ENCODE measurements around the gene TCF4. TPM values are rescaled to one million over a fixed set of nuclear protein-coding genes. Genes with fewer than 3 reads are reported as not detected.

TCF4 gene
- total and polyA plus RNA-seq, 4 donors, result 14.3 to 356 (median 73.0) TPM

DNA sequence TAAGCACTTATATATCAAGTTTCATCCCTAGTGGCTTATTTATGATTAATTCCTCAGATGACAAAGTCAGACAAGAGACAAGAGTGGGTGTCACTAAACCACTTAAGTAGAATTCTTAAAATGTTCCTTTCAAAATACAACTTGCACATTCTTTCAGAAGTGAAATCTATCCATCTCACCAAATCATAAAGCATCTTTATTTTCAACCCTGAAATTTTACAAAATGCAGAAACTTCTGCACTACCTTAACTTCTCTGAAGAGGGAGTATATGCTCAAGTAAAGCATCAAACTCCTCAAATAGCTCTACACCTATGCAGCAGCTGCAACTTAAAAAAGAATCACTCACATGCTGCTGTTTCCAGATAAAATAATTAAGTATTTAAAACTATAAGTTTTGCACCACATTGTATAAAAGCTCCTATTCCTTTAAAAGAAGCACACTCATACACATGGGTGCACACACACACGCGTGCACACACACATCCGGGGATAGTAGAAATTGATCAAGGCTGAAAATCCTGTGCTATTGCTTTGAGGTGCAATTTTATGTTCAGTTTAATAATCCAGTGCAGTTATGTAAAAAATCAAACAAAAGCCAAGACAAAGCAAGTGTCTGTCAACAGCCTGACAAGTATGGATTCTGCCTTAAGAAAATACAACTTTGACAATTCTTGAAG lies 244.5 kb downstream of the TCF4 start:
- Histone ChIP-seq H3K27me3 (ENCODE audit: control insufficient read depth in 3 of 3, insufficient read depth in 3 of 3, low read length in 2 of 3) (no peaks in the 10 kb centered on the region), H3K9ac (ENCODE audit: insufficient read depth in 1 of 2, low read length in 2 of 2) (no peak overlapping the region), H3K36me3 (ENCODE audit: control insufficient read depth in 4 of 4, insufficient read depth in 4 of 4, low read length in 4 of 4) (no peaks in the 10 kb centered on the region), H3K4me3 (no peak overlapping the region), H3K4me1 (ENCODE audit: control insufficient read depth in 5 of 5, insufficient read depth in 5 of 5, low read length in 5 of 5) (peaks cover 0 to 38% (median 8%) of the 10 kb centered on the region in 5 donors), H3K9me3 (ENCODE audit: control insufficient read depth in 4 of 4, insufficient read depth in 3 of 4, low read length in 3 of 4) (no peaks in the 10 kb centered on the region), H3K27ac (ENCODE audit: low read depth in 1 of 2, low read length in 1 of 2) (no peak overlapping the region)
- 78 to 91% methylated on average over 3 of the region's 3 CpGs for WGBS, 2 donors
- DNase-seq (peak in 2 of 3 donors; percentile 67 to 69), ATAC-seq (ENCODE audit: insufficient read depth, low FRiP score) (no peak)
- TF ChIP-seq, protein P1, sequence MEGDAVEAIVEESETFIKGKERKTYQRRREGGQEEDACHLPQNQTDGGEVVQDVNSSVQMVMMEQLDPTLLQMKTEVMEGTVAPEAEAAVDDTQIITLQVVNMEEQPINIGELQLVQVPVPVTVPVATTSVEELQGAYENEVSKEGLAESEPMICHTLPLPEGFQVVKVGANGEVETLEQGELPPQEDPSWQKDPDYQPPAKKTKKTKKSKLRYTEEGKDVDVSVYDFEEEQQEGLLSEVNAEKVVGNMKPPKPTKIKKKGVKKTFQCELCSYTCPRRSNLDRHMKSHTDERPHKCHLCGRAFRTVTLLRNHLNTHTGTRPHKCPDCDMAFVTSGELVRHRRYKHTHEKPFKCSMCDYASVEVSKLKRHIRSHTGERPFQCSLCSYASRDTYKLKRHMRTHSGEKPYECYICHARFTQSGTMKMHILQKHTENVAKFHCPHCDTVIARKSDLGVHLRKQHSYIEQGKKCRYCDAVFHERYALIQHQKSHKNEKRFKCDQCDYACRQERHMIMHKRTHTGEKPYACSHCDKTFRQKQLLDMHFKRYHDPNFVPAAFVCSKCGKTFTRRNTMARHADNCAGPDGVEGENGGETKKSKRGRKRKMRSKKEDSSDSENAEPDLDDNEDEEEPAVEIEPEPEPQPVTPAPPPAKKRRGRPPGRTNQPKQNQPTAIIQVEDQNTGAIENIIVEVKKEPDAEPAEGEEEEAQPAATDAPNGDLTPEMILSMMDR (IDR thresholded peaks at IDR 0.05; ENCODE audit: control extremely low read depth, extremely low read depth), result no peak

DNA sequence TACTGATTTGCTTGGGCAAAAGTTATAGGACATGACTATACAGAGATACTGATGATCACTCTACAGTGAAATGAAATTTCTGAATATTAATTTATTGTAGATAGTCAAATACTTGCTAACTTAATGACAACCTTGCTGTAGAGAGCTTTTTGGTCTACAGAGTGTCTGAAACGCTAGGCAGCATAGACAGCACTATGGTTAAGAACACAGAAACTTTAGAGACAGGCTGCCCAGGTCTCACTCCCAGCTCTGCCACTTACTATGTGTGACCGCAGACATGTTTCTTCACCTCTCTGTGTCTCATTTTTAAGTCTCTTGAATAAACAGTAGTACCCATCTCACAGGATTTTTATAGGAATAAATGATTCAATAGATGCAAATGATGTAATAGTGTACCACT lies 247.0 kb downstream of the TCF4 start:
- Histone ChIP-seq H3K9me3 (ENCODE audit: control insufficient read depth in 4 of 4, insufficient read depth in 3 of 4, low read length in 3 of 4) (no peaks in the 10 kb centered on the region), H3K9ac (ENCODE audit: insufficient read depth in 1 of 2, low read length in 2 of 2) (no peak overlapping the region), H3K27ac (ENCODE audit: low read depth in 1 of 2, low read length in 1 of 2) (no peak overlapping the region), H3K4me1 (ENCODE audit: control insufficient read depth in 5 of 5, insufficient read depth in 5 of 5, low read length in 5 of 5) (peaks cover 0 to 49% (median 13%) of the 10 kb centered on the region in 5 donors), H3K27me3 (ENCODE audit: control insufficient read depth in 3 of 3, insufficient read depth in 3 of 3, low read length in 2 of 3) (no peaks in the 10 kb centered on the region), H3K4me3 (no peak overlapping the region), H3K36me3 (ENCODE audit: control insufficient read depth in 4 of 4, insufficient read depth in 4 of 4, low read length in 4 of 4) (no peaks in the 10 kb centered on the region)
- WGBS, 2 donors, result 95 to 98% methylated on average over 2 of the region's 2 CpGs
- TF ChIP-seq, protein P1 (IDR thresholded peaks at IDR 0.05; ENCODE audit: control extremely low read depth, extremely low read depth), result no peak
- no peak for ATAC-seq (ENCODE audit: insufficient read depth, low FRiP score)
- DNase-seq, result no peak

DNA sequence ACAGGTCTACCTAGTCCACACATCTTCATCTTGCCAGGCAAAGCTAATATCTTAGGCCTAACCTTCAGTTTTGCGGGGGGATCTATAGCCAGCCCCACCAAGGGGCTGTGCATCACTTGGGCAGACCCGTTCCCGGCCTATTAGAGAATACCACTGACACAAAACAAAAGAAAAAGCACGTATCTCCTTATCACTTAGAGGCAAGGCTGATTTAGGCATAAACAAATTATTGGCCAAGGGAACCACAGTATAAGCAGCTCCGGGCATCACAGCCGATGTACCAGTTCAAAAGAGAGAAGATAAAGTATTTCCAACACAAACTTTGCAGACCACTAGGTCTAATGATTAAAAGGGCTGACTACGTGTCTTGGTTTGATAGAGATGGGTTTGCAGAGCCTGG lies 248.0 kb downstream of the TCF4 start:
- peak overlapping the region in 1 of 2 donors; percentile 1 for H3K27ac ChIP-seq (ENCODE audit: low read depth in 1 of 2, low read length in 1 of 2)
- H3K4me3 ChIP-seq, result no peak overlapping the region
- peaks cover 0 to 45% (median 13%) of the 10 kb centered on the region in 5 donors for H3K4me1 ChIP-seq (ENCODE audit: control insufficient read depth in 5 of 5, insufficient read depth in 5 of 5, low read length in 5 of 5)
- 61 to 77% methylated on average over 7 of the region's 7 CpGs for WGBS, 2 donors
- no peaks in the 10 kb centered on the region for H3K9me3 ChIP-seq (ENCODE audit: control insufficient read depth in 4 of 4, insufficient read depth in 3 of 4, low read length in 3 of 4)
- no peaks in the 10 kb centered on the region for H3K27me3 ChIP-seq (ENCODE audit: control insufficient read depth in 3 of 3, insufficient read depth in 3 of 3, low read length in 2 of 3)
- ATAC-seq (ENCODE audit: insufficient read depth, low FRiP score) (no peak), DNase-seq (no peak)
- TF ChIP-seq, protein P1 (IDR thresholded peaks at IDR 0.05; ENCODE audit: control extremely low read depth, extremely low read depth), result no peak
- H3K9ac ChIP-seq (ENCODE audit: insufficient read depth in 1 of 2, low read length in 2 of 2), result peak overlapping the region in 1 of 2 donors; percentile 4
- H3K36me3 ChIP-seq (ENCODE audit: control insufficient read depth in 4 of 4, insufficient read depth in 4 of 4, low read length in 4 of 4), result no peaks in the 10 kb centered on the region

All from lung (tissue), 12 donors.